Kidney glomerular epithelial cell (primary cell): Measurements from ENCODE around the gene NARF.
"Not testable (repeated sequence)": the region's sequence is repeated elsewhere in the genome, so short reads cannot be mapped to it uniquely, and the experiment has no call there.

Experiments used
- DNase-seq: peaks from one replicate; lab custom pipeline; 2025; lab: John Stamatoyannopoulos, UW

Gene NARF

GRCh38 chr17:82497483-82498405 lies 39.2 kb downstream of the NARF start:
- no peak for DNase-seq

- DNase-seq = no peak
Observed at GRCh38 chr17:82502207-82502606, 43.7 kb downstream of the NARF start.

- DNase-seq = no peak
Observed at GRCh38 chr17:82503094-82503727, 44.7 kb downstream of the NARF start.

GRCh38 chr17:82503728-82504308 lies 45.3 kb downstream of the NARF start:
- DNase-seq = no peak

GRCh38 chr17:82505296-82505695 lies 46.8 kb downstream of the NARF start:
- no peak for DNase-seq

DNA sequence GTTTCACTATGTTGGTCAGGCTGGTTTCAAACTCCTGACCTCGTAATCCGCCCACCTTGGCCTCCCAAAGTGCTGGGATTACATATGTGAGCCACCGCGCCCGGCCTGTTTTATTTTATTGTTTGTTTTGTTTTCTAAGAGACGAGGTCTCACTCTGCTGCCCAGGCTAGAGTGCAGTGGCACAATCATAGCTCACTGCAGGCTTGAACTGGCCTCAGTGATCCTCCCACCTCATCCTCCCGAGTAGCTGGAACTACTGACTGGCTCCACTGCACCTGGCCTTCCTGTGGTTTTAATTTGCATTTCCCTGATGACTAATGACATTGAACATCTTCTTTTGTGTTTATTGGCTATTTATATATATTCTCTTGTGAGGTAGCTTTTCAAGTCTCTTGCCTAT lies 47.9 kb downstream of the NARF start:
- DNase-seq = peak; percentile 64

GRCh38 chr17:82507631-82508175 lies 49.2 kb downstream of the NARF start:
- no peak for DNase-seq

DNA sequence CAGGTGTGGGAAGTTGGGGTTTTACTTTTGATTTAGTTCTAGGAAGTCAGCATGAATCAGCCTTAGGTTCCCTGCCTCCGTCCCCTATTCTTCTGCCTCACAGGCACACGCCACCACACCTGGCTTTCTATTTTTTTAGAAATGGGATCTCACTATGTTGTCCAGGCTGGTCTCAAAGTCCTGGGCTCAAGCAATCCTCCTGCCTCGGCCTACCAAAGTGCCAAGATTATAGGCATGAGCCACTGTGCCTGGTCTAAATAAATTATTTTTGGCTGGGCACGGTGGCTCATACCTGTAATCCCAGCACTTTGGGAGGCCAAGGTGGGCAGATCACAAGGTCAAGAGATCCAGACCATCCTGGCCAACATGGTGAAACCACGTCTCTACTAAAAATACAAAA lies 53.1 kb downstream of the NARF start:
- not testable (repeated sequence) for DNase-seq

DNA sequence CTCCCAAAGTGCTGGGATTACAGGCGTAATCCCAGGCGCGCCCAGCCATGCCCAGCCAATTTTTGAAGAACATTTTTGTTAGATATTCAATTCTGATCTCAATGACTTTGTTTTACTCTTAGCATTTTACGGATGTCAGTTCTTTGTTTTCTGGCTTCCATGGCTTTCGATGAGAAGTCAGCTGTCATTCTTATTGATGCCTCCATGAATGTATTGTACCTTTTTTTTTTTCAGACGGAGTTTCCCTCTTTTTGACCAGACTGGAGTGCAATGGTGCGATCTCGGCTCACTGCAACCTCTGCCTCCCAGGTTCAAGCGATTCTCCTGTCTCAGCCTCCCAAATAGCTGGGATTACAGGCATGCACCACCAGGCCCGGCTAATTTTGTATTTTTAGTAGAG lies 55.3 kb downstream of the NARF start:
- not testable (repeated sequence) for DNase-seq

DNA sequence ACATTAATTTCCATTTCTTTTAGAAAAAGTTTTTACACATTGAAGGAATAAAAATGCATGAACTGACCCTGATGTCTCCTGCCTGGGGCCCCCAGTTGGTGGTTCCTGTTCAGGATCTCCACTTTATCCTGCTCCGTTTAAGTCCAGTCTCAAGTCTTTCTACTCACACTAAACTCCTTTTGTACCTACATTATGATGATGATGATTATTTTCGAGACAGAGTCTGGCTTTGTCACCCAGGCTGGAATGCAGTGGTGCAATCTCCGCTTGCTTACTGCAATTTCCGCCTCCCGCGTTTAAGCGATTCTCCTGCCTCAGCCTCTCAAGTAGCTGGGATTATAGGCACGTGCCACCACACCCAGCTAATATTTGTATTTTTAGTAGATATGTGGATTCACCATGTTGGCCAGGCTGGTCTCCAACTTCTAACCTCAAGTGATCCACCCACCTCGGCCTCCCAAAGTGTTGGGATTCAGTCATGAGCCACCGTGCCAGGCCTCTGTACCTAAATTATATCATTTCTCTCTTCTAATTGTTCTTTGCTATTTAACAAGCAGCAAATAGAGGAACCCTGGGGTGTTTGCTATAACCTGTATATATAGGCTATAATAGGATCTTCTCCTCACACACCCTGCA lies 58.8 kb downstream of the NARF start:
- no peak for DNase-seq

GRCh38 chr17:82518826-82519810 lies 60.6 kb downstream of the NARF start, which contains the start of gene FOXK2:
Gene FOXK2 (plus strand): TSS chr17:82519732. CDS start chr17:82519889, 157 bp downstream.
- peak; percentile 83 for DNase-seq

DNA sequence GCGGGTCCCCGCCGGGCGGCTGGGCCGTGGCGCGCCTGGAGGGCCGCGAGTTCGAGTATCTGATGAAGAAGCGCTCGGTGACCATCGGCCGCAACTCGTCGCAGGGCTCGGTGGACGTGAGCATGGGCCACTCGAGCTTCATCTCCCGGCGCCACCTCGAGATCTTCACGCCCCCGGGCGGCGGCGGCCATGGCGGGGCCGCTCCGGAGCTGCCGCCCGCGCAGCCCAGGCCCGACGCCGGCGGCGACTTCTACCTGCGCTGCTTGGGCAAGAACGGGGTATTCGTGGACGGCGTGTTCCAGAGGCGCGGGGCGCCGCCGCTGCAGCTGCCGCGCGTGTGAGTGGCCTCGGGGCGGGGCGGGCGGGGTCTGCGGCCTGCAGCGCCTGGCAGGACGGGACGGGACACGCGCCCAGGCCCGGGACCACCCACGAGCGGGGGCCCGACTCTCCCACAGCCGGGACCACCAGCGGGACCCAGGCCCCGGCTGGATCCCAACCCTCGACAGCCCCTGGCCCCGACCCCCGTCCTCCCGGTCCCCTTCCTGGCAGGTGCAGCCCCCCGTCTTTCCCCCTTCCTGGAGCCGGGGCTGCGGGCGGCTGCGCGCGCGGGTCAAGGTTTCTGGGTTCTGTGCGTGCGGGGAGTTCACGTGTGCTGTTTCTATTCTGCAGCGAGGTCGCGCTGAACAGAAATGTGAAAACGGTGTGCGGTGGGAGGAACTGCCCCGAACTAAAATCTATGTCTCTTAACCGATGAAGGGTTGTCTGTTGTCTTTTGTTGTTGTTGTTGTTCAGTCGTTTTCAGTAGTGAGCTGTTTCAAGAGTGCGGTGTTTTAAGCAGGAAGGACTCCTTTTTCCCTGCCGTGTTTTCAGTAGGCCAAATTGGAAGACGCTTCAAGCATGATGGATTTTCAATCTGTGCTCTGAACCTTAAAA lies 61.7 kb downstream of the NARF start:
- DNase-seq = peak; percentile 16

GRCh38 chr17:82524540-82524939 lies 66.0 kb downstream of the NARF start:
- DNase-seq = no peak

- DNase-seq = no peak
Observed at GRCh38 chr17:82525712-82526111, 67.2 kb downstream of the NARF start.

GRCh38 chr17:82527898-82528297 lies 69.4 kb downstream of the NARF start:
- DNase-seq = no peak

DNA sequence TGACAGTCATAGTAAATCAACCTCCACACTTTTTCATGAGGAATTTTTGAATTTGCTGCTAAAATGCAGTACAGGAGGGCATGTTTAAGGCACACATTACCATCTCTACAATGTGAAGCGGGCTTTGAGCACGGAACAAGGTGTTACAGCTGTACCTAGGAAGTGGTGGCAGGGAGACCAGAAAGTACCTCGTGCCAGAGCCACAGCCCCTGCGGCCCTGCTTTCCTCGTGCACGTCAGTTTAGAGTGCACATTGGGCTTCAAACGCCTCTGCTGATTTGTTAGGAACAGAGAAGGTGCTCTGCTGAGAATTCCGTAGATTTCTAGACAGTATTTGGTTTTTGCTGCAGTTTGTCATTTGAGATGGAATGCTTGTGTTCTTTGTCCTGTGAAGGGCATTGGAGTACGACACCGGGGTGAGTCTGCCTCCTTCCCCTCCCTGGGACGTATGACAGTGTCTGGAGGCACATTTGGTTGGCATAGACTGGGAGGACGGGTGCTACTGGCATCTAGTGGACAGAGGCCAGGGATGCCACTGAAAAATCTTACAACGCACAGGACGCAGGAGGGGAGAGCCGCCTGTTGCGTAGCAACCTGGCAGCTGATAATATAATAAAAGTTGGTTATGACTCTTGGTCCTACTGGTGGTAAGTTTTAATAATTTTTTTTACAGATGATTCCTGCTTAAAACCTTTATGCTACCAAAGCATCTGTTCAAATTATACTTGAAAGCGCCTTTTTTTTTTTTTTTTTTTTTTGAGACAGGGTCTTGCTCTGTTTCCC lies 70.1 kb downstream of the NARF start:
- peak; percentile 58 for DNase-seq

- DNase-seq = no peak
Observed at GRCh38 chr17:82529914-82530300, 71.4 kb downstream of the NARF start.

DNA sequence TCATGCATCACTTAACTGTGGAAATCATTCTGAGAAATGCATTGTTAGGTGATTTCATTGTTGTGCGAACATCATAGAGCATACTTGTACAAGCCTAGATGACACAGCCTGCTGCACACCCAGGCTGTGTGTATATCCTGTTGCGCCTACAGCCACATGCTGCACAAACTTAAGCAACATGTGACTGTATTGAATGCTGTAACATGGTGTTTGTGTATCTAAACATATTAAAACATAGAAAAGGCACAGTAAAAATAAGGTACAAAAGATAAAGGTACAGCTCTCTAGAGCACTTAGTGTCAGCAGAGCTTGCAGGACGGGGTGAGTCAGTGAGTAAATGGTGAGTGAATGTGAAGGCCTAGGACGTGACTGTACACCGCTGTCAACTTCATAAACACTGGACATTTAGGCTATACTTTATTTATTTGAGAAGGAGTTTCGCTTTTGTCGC lies 72.9 kb downstream of the NARF start:
- DNase-seq = peak; percentile 35

DNA sequence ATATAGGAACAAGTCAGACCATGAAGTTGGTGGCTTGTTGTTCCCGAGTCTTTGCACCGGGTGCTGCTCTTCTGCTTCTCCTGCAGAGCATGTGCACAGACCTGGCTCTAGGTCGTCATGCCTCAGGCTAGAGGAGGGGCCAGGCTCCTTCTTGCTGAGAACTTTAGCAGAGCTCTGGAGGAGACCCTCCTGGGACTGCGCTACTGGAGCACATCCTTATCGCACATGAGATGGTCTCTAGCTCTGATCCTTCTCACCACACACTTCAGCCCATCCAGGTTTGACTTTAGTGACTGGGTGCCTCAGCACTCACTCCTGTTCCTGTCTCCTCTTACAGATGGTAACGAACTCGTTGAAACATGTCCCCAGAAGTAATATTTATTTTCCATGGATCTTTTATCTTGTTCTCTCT lies 75.9 kb downstream of the NARF start:
- no peak for DNase-seq
